Activated gamma-delta T cell treated with anti-CD3 and anti-CD28 coated beads, Interleukin-2, amount 50 U/mL, for 16 hours (primary cell): ENCODE results near the gene ATXN1.

Experiments used
- DNase-seq: peaks from one replicate; pipeline ENCODE4 v3.0.0-alpha.2; 2020; ENCODE audit warnings: low read depth

ATXN1 gene

GRCh38 chr6:16438718-16439591 is 322.3 kb downstream of the ATXN1 start:
- DNase-seq, result no peak

- DNase-seq, result no peak
Measured at GRCh38 chr6:16437984-16438383, 323.3 kb downstream of the ATXN1 start.

DNA sequence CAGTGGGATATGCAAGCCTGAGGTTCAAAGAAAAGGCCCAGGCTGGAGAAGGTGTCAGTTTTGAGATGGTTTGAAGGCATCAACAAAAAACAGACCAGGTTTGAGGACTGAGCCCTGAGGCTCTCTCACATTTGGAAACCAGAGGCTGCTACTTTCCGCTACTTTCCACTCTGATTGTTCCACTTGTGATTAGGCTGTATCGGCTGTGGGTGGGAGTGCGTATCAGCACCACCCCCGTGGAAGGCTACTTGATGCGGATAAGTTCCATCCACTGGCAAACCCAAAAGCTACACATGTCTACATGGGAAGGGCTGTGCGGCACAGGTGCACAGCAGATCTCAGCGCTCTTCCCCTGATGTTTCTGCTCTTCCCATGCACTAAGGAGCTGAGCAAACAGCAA is 324.2 kb downstream of the ATXN1 start:
- DNase-seq, result no peak

- DNase-seq, result no peak
Measured at GRCh38 chr6:16436550-16436949, 324.7 kb downstream of the ATXN1 start.

DNA sequence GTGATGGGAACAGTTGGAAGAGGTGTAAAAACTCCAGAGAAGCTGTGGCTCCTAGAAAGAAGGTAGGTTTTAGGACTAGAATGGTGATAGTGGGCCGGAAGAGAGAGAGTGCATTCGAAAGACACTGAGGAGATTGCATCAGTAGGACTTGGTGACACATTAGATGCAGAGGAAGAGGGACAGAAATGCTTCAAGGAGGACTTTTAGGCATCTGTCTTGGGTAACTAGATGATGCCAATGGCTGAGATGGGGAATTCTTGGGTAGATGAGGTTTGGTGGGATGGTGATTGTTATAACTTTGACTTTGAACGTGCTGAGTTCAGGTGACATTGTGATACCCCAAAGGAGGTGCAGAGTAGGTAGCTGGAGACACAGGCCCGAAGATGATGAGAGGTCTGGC is 326.4 kb downstream of the ATXN1 start:
- DNase-seq, result no peak

GRCh38 chr6:16433338-16433890 is 327.8 kb downstream of the ATXN1 start:
- DNase-seq, result no peak

DNA sequence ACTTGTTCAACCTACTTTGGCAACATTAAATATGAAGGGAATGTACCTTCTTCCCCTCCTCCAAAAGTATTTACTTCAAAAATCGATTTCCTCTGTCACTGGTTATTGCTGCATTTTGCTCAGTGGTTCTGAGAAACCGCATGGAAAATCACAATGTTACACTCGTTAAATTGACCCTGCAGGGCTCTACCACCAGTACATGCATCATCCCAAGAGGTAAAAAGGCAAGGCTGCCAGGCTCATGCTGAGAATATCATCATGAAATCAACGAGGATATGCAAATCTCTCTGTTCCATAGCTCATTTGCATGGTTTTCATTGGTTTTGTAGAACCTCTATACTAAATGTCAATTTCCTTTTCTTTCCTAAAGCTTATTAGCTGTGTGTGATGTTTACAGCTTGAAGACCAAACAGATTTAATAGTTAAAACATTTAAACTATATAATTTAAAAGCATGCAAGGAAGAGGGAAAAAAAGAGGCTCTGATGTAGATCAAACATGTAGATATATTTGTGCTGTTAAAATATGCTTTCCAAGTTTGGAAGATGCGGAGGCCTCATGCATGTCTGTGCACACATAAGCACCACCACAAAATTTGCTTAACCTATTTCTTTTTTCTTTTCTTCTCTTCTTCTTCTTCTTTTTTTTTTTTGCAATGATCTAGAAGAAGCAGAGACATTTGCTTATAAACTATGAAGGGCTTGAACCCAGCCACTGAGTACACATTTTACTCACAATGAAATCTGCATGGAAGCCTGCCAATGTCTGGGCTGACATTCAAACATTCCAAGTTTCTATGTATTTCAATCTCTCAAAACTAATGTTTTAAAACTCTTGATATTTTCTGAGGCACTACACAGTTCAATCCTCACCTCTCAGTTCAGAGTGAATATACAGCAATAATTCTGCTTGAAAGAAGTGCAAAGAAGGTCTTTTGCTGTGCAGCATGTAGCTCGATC is 328.9 kb downstream of the ATXN1 start:
- DNase-seq, result no peak

GRCh38 chr6:16431106-16431505 is 330.2 kb downstream of the ATXN1 start:
- no peak for DNase-seq

DNA sequence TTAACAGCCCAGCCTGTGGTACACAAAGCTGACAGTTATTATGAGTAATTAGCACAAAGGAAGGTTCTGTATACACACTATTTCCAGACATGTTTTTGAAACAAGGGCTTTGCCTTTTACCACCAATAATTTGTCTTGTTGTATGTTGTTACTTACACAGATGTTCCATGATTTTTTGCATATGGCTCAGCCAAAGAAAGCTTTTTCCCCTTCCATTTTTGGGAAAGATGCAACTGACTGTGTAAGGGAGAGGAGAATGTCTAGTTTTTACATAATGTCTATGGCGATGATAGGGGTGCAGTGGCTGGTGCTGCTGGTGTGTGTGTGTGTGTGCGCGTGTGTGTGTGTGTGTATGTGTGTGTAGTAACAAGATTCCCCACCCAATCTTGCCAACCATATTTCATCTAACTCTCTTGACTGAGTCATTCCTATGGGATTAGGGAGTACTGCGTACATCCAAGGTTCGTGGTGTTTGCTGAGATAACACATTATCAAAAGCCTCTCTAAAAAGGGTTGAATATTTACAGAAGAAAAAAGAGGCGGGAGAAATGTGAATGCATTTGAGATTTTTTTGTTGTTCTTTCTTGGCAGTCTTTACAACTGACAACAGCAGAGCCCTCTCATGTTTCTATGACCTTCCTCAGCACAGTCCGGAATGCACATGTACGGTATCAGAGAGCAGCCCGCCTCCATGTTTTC is 330.7 kb downstream of the ATXN1 start:
- no peak for DNase-seq

DNA sequence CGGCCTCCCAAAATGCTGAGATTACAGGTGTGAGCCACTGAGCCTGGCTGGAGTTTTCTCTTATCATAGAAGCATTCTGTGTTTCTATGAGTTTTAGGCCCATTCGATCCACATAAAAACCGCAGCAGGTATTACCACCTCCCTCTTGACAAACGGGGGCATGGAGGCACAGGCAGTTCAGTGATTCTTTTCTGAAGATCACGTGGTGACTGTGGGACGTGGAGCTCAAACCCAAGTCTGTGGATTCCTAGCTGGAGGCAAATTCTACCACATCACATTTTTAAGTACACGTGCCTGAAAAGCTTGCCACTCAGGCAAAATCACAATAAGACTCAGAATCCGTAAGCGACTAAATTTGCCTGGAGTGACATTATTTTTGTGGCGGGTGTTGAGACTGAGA is 331.6 kb downstream of the ATXN1 start:
- no peak for DNase-seq

GRCh38 chr6:16427124-16427523 is 334.1 kb downstream of the ATXN1 start:
- DNase-seq, result no peak

- no peak for DNase-seq
Measured at GRCh38 chr6:16425881-16426615, 335.2 kb downstream of the ATXN1 start.

- no peak for DNase-seq
Measured at GRCh38 chr6:16421462-16421960, 339.7 kb downstream of the ATXN1 start.

DNA sequence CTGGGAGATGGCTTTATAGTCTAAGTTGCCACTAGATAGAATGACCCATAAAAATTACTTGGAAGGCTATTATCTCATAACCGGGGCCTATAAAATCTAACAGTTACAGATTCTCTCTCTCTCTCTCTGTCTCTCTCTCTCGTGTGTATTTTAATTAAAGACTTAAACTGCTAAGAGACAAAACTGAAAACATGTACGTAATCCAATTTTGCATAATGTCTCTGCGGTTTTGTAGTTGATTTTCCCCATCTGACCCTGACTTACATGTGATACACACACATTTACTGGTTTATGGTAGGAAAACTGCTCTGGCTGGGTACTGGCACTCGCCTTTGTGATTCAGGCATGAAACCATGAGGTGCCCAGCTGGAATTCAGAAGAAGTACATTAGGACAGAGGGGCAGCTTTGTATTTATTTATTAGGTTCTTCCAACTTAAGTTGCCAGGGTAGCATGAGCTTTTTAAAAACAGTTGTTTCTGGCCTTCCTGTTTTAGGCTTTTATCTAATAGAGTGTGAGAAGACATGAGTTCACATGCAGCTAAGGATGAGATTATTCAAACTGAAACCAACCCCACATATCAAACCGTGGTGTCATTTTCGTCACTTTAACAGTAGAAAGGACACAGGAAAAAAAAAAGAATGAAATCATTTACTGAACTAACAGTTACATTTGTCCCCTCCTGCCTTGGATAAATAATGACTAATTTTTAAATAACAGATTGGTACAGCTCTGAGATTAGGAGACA is 340.4 kb downstream of the ATXN1 start:
- no peak for DNase-seq

DNA sequence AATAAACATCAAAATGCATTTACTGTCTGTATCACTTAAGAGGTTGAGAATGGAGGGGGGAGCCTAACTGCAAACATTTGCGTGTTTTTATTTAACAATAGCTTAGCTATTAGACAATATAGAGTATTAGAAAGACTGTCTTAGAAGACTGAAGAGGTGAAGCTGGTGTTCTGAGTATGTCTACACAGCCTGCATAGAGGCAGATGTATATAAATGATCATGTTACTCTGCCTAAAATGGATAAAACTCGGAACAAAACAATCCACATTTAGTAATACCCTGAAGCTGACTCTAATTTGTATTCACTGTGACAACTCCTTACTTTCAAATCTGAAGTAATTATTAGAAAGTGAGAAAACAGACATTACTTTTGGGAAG is 340.9 kb downstream of the ATXN1 start:
- DNase-seq, result no peak

DNA sequence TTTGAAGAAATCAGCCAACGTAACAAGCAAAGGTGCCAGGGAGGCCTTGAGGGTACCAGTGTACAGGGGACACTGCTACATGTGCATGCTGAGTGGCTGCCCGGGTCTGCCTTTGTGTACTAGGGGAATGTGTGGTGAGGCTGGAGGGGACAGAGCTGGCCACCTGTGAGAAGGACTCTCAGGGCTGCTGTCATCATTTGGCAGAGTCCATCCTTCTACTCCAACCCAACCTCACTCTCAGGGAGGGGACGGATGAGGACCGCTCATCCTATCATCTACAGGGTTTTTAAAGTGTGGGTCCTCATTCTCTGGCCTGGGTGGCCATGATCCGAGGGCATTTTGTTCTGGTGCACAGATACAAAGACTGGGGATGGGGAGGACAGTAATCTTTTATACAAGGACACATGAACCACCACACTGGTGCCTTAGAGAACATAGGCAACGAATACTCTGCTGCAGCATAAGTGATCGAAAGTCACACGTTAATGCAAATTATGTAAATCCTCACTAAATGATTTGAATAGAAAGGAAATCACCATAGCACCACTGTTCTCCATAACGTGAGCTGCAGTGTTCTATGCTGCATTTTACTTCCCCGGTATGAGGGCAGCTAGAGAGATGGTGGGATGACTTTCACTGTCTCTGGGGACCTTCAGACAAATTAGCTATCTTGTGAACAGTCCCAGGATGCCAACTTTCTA is 341.5 kb downstream of the ATXN1 start:
- no peak for DNase-seq

- DNase-seq, result no peak
Measured at GRCh38 chr6:16418151-16418550, 343.1 kb downstream of the ATXN1 start.

GRCh38 chr6:16415677-16416076 is 345.6 kb downstream of the ATXN1 start:
- DNase-seq, result no peak

- no peak for DNase-seq
Measured at GRCh38 chr6:16414205-16414604, 347.1 kb downstream of the ATXN1 start.

GRCh38 chr6:16413399-16413798 is 347.9 kb downstream of the ATXN1 start:
- DNase-seq, result no peak
